Breast epithelium (tissue), 4 donors: ENCODE results near the gene BTN1A1. TPM values are rescaled to one million over a fixed set of nuclear protein-coding genes. Genes with fewer than 3 reads are reported as not detected.

Experiments
- DNase-seq, 2 donors: peaks; one replicate each; pipeline ENCODE4 v3.0.0-alpha.2; 2019; ENCODE audit warnings: low spot score in 2 of 2
- H3K27ac ChIP-seq, 2 donors: fragments of 200-600 bp; sonication (generic) in 1 of 2; one replicate each; pipeline ENCODE4 v1.5.1; 2016 to 2019; ENCODE audit warnings: mild to moderate bottlenecking in 1 of 2
- H3K27me3 ChIP-seq, 2 donors: fragments of 200-600 bp; sonication (generic) in 1 of 2; one replicate each; pipeline versions ENCODE4 v1.5.1 to v1.6.0; 2017 to 2019; ENCODE audit warnings: control low read depth in 1 of 2, mild to moderate bottlenecking in 1 of 2
- H3K36me3 ChIP-seq: fragments of 200-600 bp; one replicate; pipeline ENCODE4 v1.5.1; 2019
- H3K4me1 ChIP-seq, 2 donors: fragments of 200-600 bp; sonication (generic); one replicate each; pipeline ENCODE4 v1.5.1; 2016 to 2019; ENCODE audit warnings: control low read depth in 1 of 2
- H3K4me3 ChIP-seq, 3 donors: fragments of 200-600 bp; sonication (generic); 1 replicate in 2 of 3; 2 replicates in 1 of 3; pipeline ENCODE4 v1.5.1; 2016 to 2019; ENCODE audit warnings: mild to moderate bottlenecking in 3 of 3, moderate library complexity in 2 of 3
- H3K9me3 ChIP-seq, 2 donors: fragments of 200-600 bp; sonication (generic) in 1 of 2; one replicate each; pipeline ENCODE4 v1.5.1; 2016 to 2019; ENCODE audit warnings: control low read depth in 1 of 2
- POLR2A ChIP-seq: fragments of 450-650 bp; IDR thresholded peaks from one replicate; pipeline ENCODE4 v1.6.1; 2016; ENCODE audit warnings: antibody characterized with exemption, mild to moderate bottlenecking, moderate library complexity
- POLR2AphosphoS5 ChIP-seq, 3 donors: sonication (generic); formaldehyde crosslinking; IDR thresholded peaks; one replicate each; pipeline ENCODE4 v1.6.1; 2017; ENCODE audit warnings: antibody characterized with exemption in 3 of 3
- intact Hi-C: fragments of 100-400 bp; cut with DNase I; formaldehyde crosslinking; loops from one replicate; pipeline ENCODE4 v1.15.1; 2023; ENCODE audit warnings: low total_unique reads
- total RNA-seq, 3 donors: library from RNA; depleted of rRNA; stranded (reverse); fragments of >200 nt; gene quantifications; one replicate each; pipeline ENCODE4 v1.1.0, GENCODE V29; 2016
- TF ChIP-seq, protein P1 (sequence below), 3 donors: fragments of 450-650 bp; IDR thresholded peaks; one replicate each; pipeline ENCODE4 v1.5.1; 2016 to 2017; ENCODE audit warnings: antibody characterized with exemption in 3 of 3, mild to moderate bottlenecking in 3 of 3, moderate library complexity in 3 of 3

BTN1A1 gene
- total RNA-seq, 3 donors from 2014 or later = not detected

DNA sequence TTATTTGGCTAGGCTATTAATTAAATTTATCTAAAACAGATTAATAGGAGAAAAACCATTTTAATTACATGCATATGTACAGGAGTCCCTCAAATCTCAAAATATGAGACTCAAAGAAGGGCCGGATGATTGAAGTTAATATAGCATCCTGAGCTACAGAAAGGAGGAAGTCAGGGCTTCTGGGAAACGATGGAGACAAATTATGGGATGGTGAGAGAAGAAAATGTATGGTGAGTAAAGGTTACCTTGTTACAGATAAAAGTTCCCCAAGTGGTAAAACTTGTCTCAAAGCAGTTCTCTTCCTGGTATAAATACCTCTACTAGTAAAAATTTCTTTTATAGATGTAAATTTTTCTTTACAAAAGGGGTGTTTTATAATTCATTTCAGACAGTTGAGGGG is 15.9 kb upstream of the BTN1A1 start:
- DNase-seq = no peak
- TF ChIP-seq POLR2A (no peak), POLR2AphosphoS5 (IDR thresholded peaks at IDR 0.05) (no peak)
- TF ChIP-seq, protein P1, sequence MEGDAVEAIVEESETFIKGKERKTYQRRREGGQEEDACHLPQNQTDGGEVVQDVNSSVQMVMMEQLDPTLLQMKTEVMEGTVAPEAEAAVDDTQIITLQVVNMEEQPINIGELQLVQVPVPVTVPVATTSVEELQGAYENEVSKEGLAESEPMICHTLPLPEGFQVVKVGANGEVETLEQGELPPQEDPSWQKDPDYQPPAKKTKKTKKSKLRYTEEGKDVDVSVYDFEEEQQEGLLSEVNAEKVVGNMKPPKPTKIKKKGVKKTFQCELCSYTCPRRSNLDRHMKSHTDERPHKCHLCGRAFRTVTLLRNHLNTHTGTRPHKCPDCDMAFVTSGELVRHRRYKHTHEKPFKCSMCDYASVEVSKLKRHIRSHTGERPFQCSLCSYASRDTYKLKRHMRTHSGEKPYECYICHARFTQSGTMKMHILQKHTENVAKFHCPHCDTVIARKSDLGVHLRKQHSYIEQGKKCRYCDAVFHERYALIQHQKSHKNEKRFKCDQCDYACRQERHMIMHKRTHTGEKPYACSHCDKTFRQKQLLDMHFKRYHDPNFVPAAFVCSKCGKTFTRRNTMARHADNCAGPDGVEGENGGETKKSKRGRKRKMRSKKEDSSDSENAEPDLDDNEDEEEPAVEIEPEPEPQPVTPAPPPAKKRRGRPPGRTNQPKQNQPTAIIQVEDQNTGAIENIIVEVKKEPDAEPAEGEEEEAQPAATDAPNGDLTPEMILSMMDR (IDR thresholded peaks at IDR 0.05) = no peak
- no peak overlapping the region for H3K27ac ChIP-seq
- no peaks in the 10 kb centered on the region for H3K27me3 ChIP-seq
- no peaks in the 10 kb centered on the region for H3K36me3 ChIP-seq
- H3K4me1 ChIP-seq = no peaks in the 10 kb centered on the region
- intact Hi-C loops = no loop called here
- H3K4me3 ChIP-seq = no peak overlapping the region
- H3K9me3 ChIP-seq = peaks cover 0 to 5% of the 10 kb centered on the region in 2 donors

GRCh38 chr6:26485112-26485780 is 14.9 kb upstream of the BTN1A1 start:
- TF ChIP-seq, protein P1 (IDR thresholded peaks at IDR 0.05) = no peak
- TF ChIP-seq POLR2AphosphoS5 (IDR thresholded peaks at IDR 0.05) (no peak), POLR2A (no peak)
- H3K27me3 ChIP-seq = no peaks in the 10 kb centered on the region
- no peaks in the 10 kb centered on the region for H3K4me1 ChIP-seq
- H3K4me3 ChIP-seq = no peak overlapping the region
- intact Hi-C loops = no loop called here
- DNase-seq = no peak
- peaks cover 0 to 5% of the 10 kb centered on the region in 2 donors for H3K9me3 ChIP-seq
- H3K27ac ChIP-seq = no peak overlapping the region
- no peaks in the 10 kb centered on the region for H3K36me3 ChIP-seq

DNA sequence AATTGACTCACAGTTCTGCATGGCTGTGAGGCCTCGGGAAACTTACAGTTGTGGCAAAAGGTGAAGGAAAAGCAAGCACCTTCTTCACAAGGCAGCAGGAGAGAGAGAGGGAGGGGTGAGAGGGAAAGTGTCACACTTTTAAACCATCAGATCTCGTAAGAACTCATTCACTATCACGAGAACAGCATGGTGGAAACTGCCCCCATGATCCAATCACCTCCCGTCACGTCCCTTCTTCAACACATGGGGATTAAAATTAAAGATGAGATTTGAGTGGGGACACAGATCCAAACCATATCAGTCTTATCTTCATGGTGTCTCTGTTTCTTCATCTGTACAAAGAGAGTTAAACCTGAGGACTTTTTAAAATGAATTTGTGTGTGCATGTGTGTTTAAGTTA is 13.7 kb upstream of the BTN1A1 start:
- no peak for DNase-seq
- TF ChIP-seq POLR2A (no peak), POLR2AphosphoS5 (IDR thresholded peaks at IDR 0.05) (no peak)
- TF ChIP-seq, protein P1 (IDR thresholded peaks at IDR 0.05) = no peak
- intact Hi-C loops = no loop called here

DNA sequence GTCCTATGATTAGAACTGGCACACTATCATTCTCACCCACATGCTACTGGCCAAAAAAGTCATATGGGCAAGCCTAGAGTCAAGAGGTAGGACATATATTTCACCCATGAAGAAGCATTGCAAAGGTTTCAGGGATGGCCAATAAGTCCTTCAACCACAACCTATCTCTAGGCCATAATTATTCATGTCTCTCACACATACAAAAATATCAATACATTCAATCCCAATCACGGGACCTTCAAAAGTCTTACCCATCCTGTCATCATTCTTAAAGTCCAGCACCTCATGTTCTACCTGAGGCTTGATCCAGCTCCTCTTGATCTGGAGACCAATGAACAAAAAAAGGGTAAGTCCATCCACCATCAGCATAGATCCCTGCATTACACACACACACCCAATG is 12.6 kb upstream of the BTN1A1 start:
- no peak for DNase-seq
- intact Hi-C loops = no loop called here
- Histone ChIP-seq H3K4me1 (no peaks in the 10 kb centered on the region), H3K27ac (no peak overlapping the region), H3K9me3 (peaks cover 0 to 5% of the 10 kb centered on the region in 2 donors), H3K27me3 (no peaks in the 10 kb centered on the region), H3K4me3 (no peak overlapping the region), H3K36me3 (no peaks in the 10 kb centered on the region)
- TF ChIP-seq, protein P1 (IDR thresholded peaks at IDR 0.05) = no peak
- no peak for TF ChIP-seq POLR2A

More for the DNA sequence above, 13.7 kb upstream of the BTN1A1 start:
- peaks cover 0 to 5% of the 10 kb centered on the region in 2 donors for H3K9me3 ChIP-seq
- no peaks in the 10 kb centered on the region for H3K27me3 ChIP-seq
- no peaks in the 10 kb centered on the region for H3K4me1 ChIP-seq
- no peak overlapping the region for H3K4me3 ChIP-seq
- H3K27ac ChIP-seq = no peak overlapping the region
- H3K36me3 ChIP-seq = no peaks in the 10 kb centered on the region

- no peak overlapping the region for H3K27ac ChIP-seq
Measured at GRCh38 chr6:26489996-26490964, 9.8 kb upstream of the BTN1A1 start.

More at GRCh38 chr6:26489996-26490964, 9.8 kb upstream of the BTN1A1 start:
- intact Hi-C loops = no loop called here
- peaks cover 0 to 5% of the 10 kb centered on the region in 2 donors for H3K9me3 ChIP-seq
- DNase-seq = no peak
- H3K36me3 ChIP-seq = no peaks in the 10 kb centered on the region
- H3K4me1 ChIP-seq = no peaks in the 10 kb centered on the region
- no peaks in the 10 kb centered on the region for H3K27me3 ChIP-seq
- H3K4me3 ChIP-seq = no peak overlapping the region
- TF ChIP-seq POLR2AphosphoS5 (IDR thresholded peaks at IDR 0.05) (no peak), POLR2A (no peak)
- TF ChIP-seq, protein P1 (IDR thresholded peaks at IDR 0.05) = no peak
